Inferior parietal cortex (tissue), 1 donor: Measurements from ENCODE around the gene PRPF40B.

Source experiments
- DNase-seq: peaks from one replicate; pipeline ENCODE4 v3.0.0-alpha.2; 2016; ENCODE audit errors: extremely low spot score

Gene PRPF40B

GRCh38 chr12:49635656-49636055 lies 12.3 kb downstream of the PRPF40B start:
- no peak for DNase-seq

- DNase-seq = no peak
Observed at GRCh38 chr12:49636574-49636973, 13.2 kb downstream of the PRPF40B start.

GRCh38 chr12:49636979-49637755 lies 13.8 kb downstream of the PRPF40B start:
- peak; percentile 80 for DNase-seq

- DNase-seq = no peak
Observed at GRCh38 chr12:49641748-49642369, 18.5 kb downstream of the PRPF40B start.

GRCh38 chr12:49642370-49642802 lies 19.0 kb downstream of the PRPF40B start:
- no peak for DNase-seq

GRCh38 chr12:49643135-49643534 lies 19.8 kb downstream of the PRPF40B start:
- no peak for DNase-seq

GRCh38 chr12:49643961-49644619 lies 20.7 kb downstream of the PRPF40B start:
- no peak for DNase-seq

- peak; percentile 86 for DNase-seq
Observed at GRCh38 chr12:49644620-49644994, 21.2 kb downstream of the PRPF40B start.

- DNase-seq = no peak
Observed at GRCh38 chr12:49645146-49646039, 22.0 kb downstream of the PRPF40B start.

- no peak for DNase-seq
Observed at GRCh38 chr12:49646331-49646830, 23.0 kb downstream of the PRPF40B start.

GRCh38 chr12:49646871-49647654 lies 23.7 kb downstream of the PRPF40B start:
- DNase-seq = no peak

GRCh38 chr12:49647827-49648711 lies 24.7 kb downstream of the PRPF40B start:
- DNase-seq = no peak

GRCh38 chr12:49648712-49649003 lies 25.3 kb downstream of the PRPF40B start:
- no peak for DNase-seq

GRCh38 chr12:49649445-49649844 lies 26.1 kb downstream of the PRPF40B start:
- no peak for DNase-seq

GRCh38 chr12:49649892-49650291 lies 26.5 kb downstream of the PRPF40B start:
- no peak for DNase-seq

GRCh38 chr12:49651855-49652254 lies 28.5 kb downstream of the PRPF40B start:
- DNase-seq = no peak

GRCh38 chr12:49652921-49653520 lies 29.7 kb downstream of the PRPF40B start:
- no peak for DNase-seq

- DNase-seq = no peak
Observed at GRCh38 chr12:49654715-49655114, 31.4 kb downstream of the PRPF40B start.

GRCh38 chr12:49655595-49656236 lies 32.4 kb downstream of the PRPF40B start:
- no peak for DNase-seq
